Measurements from ENCODE around the gene NAA30.

DNA sequence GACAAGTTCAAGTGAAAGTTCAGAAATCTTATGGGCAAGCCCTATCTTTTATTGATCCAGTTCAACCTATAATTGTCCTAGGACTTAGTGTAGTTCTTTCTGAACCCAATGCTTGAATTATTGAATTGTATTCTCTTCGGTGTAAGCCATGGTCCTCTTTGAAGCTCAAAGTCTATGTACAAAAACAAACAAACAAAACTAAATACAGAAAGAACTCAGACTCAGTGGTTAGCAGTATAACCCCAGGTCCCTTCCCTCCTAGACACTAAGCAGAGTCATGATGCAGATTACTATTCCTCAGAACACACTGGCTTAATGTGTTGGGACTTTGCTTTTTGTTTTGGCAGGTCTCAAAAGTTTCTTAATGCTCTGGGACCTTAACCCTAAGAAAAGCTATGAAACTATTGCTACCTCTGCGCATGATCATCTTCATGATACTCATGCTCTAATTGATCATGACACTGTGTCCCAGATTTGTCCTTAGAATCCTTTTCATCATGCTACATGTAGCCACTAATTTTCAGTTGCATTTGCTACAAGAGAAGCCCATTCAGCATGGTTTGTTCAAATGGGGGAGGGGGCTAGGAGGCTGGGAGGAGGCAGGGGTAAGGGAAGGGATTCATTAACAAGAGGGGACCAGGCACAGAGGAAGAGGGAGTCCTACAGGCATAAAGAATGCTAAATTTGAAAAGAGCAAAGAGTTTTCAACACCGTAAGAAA lies 35.1 kb upstream of the NAA30 start:
- TF ChIP-seq, protein P1, sequence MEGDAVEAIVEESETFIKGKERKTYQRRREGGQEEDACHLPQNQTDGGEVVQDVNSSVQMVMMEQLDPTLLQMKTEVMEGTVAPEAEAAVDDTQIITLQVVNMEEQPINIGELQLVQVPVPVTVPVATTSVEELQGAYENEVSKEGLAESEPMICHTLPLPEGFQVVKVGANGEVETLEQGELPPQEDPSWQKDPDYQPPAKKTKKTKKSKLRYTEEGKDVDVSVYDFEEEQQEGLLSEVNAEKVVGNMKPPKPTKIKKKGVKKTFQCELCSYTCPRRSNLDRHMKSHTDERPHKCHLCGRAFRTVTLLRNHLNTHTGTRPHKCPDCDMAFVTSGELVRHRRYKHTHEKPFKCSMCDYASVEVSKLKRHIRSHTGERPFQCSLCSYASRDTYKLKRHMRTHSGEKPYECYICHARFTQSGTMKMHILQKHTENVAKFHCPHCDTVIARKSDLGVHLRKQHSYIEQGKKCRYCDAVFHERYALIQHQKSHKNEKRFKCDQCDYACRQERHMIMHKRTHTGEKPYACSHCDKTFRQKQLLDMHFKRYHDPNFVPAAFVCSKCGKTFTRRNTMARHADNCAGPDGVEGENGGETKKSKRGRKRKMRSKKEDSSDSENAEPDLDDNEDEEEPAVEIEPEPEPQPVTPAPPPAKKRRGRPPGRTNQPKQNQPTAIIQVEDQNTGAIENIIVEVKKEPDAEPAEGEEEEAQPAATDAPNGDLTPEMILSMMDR (IDR thresholded peaks at IDR 0.05; ENCODE audit: control extremely low read depth in 1 of 3, insufficient read depth in 1 of 3, low read depth in 1 of 3, low read length in 3 of 3): no peak
- no peak for TF ChIP-seq RAD21 (IDR thresholded peaks at IDR 0.05 in 1 of 2, conservative IDR thresholded peaks at IDR 0.05 in 1 of 2; ENCODE audit: low read depth in 2 of 2, low read length in 2 of 2)

Measured in H1 (cell line).